ENCODE results near the gene PRKCI. TPM values are rescaled to one million over a fixed set of nuclear protein-coding genes. Genes with fewer than 3 reads are reported as not detected.

The PRKCI gene
- total RNA-seq, 1 experiment from 2014 or later: 62.8 TPM

DNA sequence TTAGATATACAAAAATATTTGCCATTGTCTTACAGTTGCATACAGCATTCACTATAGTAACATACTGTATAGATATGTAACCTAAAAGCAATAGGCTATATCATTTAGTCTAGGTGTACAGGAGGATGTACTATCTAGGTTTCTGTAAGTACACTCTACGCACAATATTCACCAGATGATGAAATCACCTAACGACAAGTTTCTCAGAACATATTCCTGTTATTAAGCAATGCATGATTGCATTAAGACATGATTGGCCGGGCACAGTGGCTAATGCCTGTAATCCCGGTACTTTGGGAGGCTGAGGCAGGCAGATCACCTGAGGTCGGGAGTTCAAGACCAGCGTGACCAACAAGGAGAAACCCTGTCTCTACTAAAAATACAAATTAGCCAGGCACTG lies 14.5 kb upstream of the PRKCI start:
- TF ChIP-seq, protein P1, sequence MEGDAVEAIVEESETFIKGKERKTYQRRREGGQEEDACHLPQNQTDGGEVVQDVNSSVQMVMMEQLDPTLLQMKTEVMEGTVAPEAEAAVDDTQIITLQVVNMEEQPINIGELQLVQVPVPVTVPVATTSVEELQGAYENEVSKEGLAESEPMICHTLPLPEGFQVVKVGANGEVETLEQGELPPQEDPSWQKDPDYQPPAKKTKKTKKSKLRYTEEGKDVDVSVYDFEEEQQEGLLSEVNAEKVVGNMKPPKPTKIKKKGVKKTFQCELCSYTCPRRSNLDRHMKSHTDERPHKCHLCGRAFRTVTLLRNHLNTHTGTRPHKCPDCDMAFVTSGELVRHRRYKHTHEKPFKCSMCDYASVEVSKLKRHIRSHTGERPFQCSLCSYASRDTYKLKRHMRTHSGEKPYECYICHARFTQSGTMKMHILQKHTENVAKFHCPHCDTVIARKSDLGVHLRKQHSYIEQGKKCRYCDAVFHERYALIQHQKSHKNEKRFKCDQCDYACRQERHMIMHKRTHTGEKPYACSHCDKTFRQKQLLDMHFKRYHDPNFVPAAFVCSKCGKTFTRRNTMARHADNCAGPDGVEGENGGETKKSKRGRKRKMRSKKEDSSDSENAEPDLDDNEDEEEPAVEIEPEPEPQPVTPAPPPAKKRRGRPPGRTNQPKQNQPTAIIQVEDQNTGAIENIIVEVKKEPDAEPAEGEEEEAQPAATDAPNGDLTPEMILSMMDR (IDR thresholded peaks at IDR 0.05; ENCODE audit: unreplicated experiment): no peak
- no peak overlapping the region for H3K4me3 Mint-ChIP-seq (ENCODE audit: unreplicated experiment)
- H3K4me1 Mint-ChIP-seq (ENCODE audit: insufficient read depth, unreplicated experiment): no peaks in the 10 kb centered on the region
- H3K9me3 Mint-ChIP-seq (ENCODE audit: unreplicated experiment): peaks cover 8% of the 10 kb centered on the region
- BruUV-seq (replicated peaks): no TSS peak
- no peaks in the 10 kb centered on the region for H3K36me3 Mint-ChIP-seq (ENCODE audit: insufficient read depth, unreplicated experiment)
- CTCF ChIA-PET: interaction anchor here (1.4 kb wide), 1 partner anchor 19 kb away, joined by 3 read pairs; no protein-coding TSS in a partner anchor
- no peaks in the 10 kb centered on the region for H3K27me3 Mint-ChIP-seq (ENCODE audit: insufficient read depth, unreplicated experiment)
- POLR2A ChIA-PET: interaction anchor here (3.2 kb wide), 1 partner anchor 15 kb away, joined by 14 read pairs; the partner anchor contains the start of gene PRKCI
- H3K27ac Mint-ChIP-seq (ENCODE audit: low read depth, unreplicated experiment): no peak overlapping the region
- intact Hi-C loops (cut with micrococcal nuclease): no loop called here
- peak; percentile 38 for DNase-seq (ENCODE audit: unreplicated experiment)

DNA sequence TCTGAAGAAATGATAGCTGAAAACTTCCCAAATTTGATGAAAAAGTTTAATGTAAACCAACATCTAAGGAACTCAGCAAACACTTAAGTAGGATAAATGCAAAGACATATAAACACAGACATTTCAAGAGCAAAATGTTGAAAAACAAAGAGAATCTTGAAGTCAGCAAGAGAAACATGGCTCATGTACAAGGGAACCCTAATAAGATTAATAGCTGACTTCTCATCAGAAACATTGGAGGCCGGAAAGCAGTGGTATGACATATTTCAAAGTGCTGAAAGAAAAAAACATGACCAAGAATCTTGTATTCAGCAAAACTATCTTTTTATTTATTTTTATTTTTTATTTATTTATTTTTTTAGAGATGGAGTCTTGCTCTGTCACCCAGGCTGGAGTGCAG lies 10.6 kb upstream of the PRKCI start:
- DNase-seq (ENCODE audit: unreplicated experiment): no peak
- Mint-ChIP-seq H3K27ac (ENCODE audit: low read depth, unreplicated experiment) (no peak overlapping the region), H3K36me3 (ENCODE audit: insufficient read depth, unreplicated experiment) (no peaks in the 10 kb centered on the region), H3K4me3 (ENCODE audit: unreplicated experiment) (no peak overlapping the region), H3K9me3 (ENCODE audit: unreplicated experiment) (peaks cover 8% of the 10 kb centered on the region), H3K4me1 (ENCODE audit: insufficient read depth, unreplicated experiment) (no peaks in the 10 kb centered on the region), H3K27me3 (ENCODE audit: insufficient read depth, unreplicated experiment) (no peaks in the 10 kb centered on the region)
- POLR2A ChIA-PET: interaction anchor here (1.7 to 3.5 kb wide), 2 partner anchors 10 to 30 kb away, joined by 5 to 10 read pairs; partner anchors contain the start of genes PHC3 and PRKCI
- intact Hi-C loops (cut with micrococcal nuclease): no loop called here
- BruUV-seq (replicated peaks): no TSS peak
- CTCF ChIA-PET: interaction anchor here (0.6 kb wide), 1 partner anchor 24 kb away, joined by 4 read pairs; no protein-coding TSS in a partner anchor
- TF ChIP-seq, protein P1 (IDR thresholded peaks at IDR 0.05; ENCODE audit: unreplicated experiment): no peak

DNA sequence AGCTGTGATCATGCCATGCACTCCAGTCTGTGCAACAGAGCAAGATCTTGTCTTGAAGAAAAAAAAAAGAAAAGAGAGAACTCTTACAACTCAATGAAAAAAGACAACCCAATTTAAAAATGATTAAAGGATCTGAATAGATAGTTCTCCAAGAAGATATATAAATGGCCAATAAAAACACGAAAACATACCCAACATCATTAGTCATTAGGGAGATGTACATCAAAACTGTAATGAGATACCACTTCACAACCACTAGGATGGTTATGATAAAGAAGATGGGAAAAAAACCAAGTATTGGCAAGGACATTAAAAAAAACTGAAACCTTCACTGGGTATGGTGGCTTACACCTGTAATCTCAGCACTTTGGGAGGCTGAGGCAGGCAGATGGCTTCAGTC lies 2.4 kb upstream of the PRKCI start:
- no peak for DNase-seq (ENCODE audit: unreplicated experiment)
- ChIA-PET POLR2A (interaction anchor here (1.0 to 2.1 kb wide), 2 partner anchors 29 to 38 kb away, joined by 5 read pairs; partner anchors contain the start of gene PHC3), CTCF (interaction anchor here (0.6 to 0.8 kb wide), 2 partner anchors 10 to 592 kb away, joined by 3 read pairs; no protein-coding TSS in a partner anchor)
- BruUV-seq (replicated peaks): no TSS peak
- H3K36me3 Mint-ChIP-seq (ENCODE audit: insufficient read depth, unreplicated experiment): no peaks in the 10 kb centered on the region
- no peak overlapping the region for H3K4me3 Mint-ChIP-seq (ENCODE audit: unreplicated experiment)
- H3K4me1 Mint-ChIP-seq (ENCODE audit: insufficient read depth, unreplicated experiment): peaks cover 9% of the 10 kb centered on the region
- H3K27ac Mint-ChIP-seq (ENCODE audit: low read depth, unreplicated experiment): no peak overlapping the region
- TF ChIP-seq, protein P1 (IDR thresholded peaks at IDR 0.05; ENCODE audit: unreplicated experiment): no peak
- no peaks in the 10 kb centered on the region for H3K27me3 Mint-ChIP-seq (ENCODE audit: insufficient read depth, unreplicated experiment)
- no peaks in the 10 kb centered on the region for H3K9me3 Mint-ChIP-seq (ENCODE audit: unreplicated experiment)
- intact Hi-C loops (cut with micrococcal nuclease): loop anchor here (5.0 kb wide), 1 partner anchor 33 kb away; no protein-coding TSS in a partner anchor

DNA sequence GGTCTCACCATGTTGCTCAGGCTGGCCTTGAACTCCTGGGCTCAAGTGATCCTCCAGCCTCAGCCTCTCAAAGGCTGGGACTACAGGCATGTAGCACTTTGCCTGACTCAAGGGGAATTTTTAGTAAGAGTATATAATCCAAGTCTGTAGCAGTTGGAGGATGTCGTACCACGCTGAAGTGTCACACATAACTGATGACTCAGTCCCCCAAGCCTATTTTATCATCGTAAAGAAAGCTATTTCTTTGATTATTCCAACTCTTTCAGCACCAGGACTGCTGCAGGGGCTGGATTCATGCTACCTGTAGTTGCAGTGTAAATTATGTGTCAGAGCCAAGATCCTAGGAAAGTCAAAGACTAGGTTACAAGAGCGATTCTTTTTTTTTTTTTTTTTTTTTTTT lies 1.4 kb upstream of the PRKCI start:
- TF ChIP-seq, protein P1 (IDR thresholded peaks at IDR 0.05; ENCODE audit: unreplicated experiment): no peak
- ChIA-PET POLR2A (interaction anchor here (0.6 to 2.4 kb wide), 2 partner anchors 9 to 346 kb away, joined by 3 to 10 read pairs; no protein-coding TSS in a partner anchor), CTCF (no interaction called here)
- Mint-ChIP-seq H3K9me3 (ENCODE audit: unreplicated experiment) (no peaks in the 10 kb centered on the region), H3K4me1 (ENCODE audit: insufficient read depth, unreplicated experiment) (peaks cover 17% of the 10 kb centered on the region), H3K27me3 (ENCODE audit: insufficient read depth, unreplicated experiment) (no peaks in the 10 kb centered on the region), H3K36me3 (ENCODE audit: insufficient read depth, unreplicated experiment) (no peaks in the 10 kb centered on the region), H3K27ac (ENCODE audit: low read depth, unreplicated experiment) (no peak overlapping the region), H3K4me3 (ENCODE audit: unreplicated experiment) (peak overlapping the region; percentile 28)
- BruUV-seq (replicated peaks): no TSS peak
- DNase-seq (ENCODE audit: unreplicated experiment): peak; percentile 14
- intact Hi-C loops (cut with micrococcal nuclease): loop anchor here (5.0 kb wide), 1 partner anchor 34 kb away; no protein-coding TSS in a partner anchor

All from MCF 10A (cell line).